Activated CD4-positive, alpha-beta T cell treated with anti-CD3 and anti-CD28 coated beads, Interleukin-2, Interleukin-6, amounts not matched to agents 100 ng/mL and 50 ng/mL, durations not matched to agents 16 hours and 8 hours (primary cell): ENCODE measurements around the gene VIPR1.

Experiments used
- DNase-seq: peaks from one replicate; pipeline ENCODE4 v3.0.0-alpha.2; 2020

Gene VIPR1

DNA sequence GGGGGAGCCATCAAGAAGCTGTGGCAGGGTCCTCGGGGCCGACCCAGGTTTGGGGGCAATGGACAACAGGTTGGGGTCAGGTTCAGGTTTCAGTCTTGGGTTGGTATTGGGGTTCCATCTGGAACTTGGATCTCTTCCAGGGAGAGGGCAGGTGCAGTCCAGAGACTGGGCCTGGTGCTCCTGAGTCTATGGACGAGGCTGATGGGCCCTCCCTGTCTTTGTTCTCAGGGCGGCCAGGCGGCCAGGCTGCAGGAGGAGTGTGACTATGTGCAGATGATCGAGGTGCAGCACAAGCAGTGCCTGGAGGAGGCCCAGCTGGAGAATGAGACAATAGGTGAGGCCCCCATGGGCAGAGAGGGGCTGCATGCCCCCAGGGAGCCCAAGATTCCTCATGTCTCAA is 11.1 kb downstream of the VIPR1 start:
- no peak for DNase-seq

DNA sequence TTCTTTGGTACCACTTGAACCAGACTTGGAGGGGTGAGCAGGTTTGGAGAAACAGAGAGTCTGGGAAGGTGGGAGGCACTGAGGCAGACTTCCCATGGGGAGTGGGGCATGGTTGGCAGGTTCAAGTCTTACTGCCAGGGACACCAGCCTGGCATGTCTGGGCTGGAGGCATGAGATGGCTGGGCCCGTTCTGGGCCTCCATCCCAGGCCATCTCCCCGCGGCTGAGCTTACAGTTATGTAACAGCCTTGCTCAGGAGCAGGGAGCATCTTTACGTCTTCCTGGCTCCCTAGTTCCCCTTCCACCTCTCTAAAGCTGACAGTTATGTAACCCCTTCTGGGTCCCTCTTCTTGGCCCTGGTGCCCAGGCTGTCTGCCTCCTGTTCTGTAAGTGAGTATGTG is 12.4 kb downstream of the VIPR1 start:
- DNase-seq = no peak

DNA sequence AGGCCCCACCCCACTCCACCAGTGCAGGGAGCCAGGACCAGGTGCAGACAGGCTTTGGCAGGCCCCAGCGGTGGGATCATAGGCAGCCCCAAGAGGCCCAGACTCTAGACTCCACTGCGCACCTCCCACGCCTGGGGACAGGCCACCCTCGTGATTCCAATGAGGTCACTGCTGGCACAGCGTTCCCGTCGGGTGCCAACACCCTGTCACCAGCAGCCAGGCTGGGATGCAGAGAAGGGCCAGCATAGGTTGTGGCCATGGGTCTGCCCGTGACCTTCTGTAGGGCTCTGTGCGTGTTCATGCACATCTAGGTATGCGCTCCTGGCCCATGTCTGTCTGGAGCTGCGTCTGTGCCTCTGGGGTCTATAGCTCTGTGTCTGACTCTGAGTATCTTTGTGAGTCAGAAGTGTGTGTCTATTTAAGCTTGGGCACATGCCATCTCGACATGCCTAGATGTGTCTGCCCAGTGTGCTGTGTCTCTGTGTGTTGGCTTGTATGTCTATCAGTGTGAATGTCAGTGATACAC is 13.0 kb downstream of the VIPR1 start:
- no peak for DNase-seq

DNA sequence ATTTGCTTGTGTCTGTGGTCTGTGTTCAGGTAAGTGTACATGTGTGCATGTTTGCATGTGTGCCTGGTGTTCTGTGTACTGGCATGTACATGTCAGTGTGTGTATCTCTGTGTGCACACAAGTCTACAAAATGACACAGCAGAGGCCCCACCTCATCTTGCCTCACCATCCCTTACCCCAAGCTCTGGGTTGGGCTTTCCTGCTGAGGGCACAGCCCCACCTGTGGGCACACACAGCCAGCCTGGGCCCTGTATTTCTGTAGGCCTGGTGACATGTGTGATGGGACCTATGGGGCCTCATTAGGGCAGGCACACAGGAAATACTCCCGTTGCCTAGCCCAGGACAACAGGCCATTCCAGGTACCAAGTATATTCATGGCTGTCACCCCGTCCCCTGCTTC is 13.5 kb downstream of the VIPR1 start:
- DNase-seq = no peak

DNA sequence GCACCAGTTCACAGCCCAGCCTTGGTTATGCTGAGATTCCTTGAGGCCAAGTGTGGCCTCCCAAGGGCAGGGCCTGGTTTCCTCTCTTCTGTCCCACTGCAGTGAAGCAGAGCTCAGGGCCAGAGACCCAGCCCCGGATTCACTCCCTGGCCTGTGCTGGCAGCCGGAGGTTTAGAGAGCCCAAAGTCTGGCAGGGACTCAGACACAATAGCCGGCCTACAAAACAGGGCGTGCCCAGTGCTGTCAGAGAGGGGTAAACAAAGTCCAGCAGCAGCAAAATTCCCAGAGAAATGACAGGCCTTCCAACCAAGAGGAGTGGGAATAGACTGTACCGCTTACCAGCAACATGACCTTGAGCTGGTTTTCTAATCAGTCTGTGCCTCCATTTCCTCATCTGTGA is 14.0 kb downstream of the VIPR1 start:
- DNase-seq = no peak

DNA sequence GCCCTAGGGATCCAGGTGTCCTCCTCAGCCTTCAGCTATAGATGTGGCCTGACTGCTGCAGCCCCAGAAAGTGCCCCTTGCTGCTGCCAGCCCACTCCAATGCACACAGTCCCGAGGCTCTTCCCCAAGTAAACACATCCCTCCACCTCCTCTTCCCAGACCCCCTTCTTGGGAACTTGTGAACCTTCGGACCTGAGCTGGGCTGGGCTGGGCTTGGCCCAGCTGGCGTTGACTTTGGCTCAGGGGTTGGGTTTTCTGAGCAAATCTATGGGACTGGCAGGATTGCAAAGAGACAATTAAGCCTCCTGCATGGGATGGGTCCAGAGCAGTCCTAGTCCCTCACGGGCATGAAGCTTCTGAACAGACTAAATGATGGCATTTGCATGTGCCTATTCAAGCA is 14.7 kb downstream of the VIPR1 start:
- DNase-seq = no peak

DNA sequence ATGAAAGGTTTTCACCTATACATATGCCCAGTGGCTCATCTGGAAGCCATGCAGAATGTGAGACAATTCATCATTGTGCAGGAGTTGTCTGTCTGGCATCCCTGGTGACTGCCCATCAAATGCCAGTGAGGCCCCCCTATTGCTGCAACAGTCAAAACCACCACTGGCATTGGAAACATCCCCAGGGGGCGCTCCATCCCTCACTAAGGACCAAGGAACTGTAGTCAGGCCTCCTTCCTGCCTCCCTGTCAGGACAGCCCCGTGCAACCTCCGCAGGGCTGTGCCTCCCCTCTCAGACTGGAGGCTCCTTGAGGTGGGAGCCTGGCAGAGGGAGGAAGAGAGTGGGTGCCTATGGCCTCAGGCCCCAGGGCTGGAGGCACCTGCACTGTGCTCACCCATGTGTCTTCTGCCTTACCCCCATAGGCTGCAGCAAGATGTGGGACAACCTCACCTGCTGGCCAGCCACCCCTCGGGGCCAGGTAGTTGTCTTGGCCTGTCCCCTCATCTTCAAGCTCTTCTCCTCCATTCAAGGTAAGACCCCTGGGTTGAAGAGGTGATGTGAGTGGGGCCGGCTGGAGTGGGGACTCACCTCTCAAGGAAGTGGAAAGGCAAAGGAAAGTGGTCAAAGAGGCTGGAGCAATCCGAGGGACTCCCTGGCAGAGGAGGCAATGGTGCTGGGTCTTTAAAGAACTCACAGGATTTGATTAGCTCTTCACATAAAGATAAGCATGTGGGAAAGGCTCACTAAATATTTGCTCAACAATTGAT is 16.5 kb downstream of the VIPR1 start:
- DNase-seq = no peak

DNA sequence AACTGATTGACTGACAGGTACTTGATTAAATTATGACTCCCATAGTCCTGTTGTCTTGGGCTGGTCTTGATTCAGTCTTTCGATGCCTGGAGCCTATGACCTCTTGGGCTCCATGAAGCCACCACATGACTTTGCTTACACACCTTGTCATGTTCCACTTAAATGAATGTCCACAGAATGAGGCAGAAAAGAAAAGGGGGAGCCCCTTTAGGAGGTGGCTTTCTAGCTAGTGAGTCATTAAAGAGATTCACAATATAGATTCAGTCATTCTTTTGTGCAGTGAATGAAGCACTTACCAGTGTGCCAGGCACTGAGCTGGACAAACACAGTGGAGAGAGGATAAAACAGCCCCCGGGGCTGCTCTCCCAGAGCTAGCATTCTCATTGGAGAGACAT is 17.1 kb downstream of the VIPR1 start:
- no peak for DNase-seq

DNA sequence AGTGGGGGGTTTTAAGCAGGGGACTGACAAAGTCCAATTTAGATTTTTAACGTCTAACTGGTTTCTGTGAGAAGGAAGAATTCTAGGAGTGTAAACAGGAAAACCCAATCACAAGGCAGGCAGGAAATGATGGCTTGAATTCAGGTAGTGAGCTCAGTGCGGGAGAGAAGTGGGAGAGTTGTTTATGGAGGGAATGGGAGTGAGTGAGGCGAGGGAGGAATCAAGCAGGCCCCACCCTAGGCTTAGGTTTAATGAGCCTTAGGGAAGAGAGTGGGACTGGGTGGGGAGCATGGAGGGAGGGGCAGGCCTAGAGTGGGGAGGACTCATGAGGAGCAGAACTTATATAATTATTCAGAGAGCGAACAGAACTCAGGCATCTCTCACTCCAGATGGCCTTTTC is 17.9 kb downstream of the VIPR1 start:
- DNase-seq = no peak

DNA sequence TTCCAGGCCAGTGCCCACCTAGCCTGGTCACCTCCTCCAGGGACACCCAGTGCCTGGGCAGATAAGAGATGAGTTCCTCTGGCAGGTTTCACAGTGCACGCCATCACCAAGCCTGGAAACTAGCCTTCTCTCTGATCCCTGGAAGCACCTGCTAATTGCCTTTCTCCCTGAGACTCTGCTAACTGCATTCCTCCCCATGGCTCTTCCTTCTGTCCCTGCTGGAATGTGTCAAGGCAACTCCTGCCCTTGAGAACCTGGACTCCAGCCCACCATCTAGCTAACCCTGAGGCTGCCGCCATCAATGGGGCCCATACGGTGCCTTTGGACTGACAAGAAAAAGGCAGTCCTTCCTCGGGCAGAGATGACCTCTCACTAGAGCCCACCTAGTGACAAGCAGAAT is 18.5 kb downstream of the VIPR1 start:
- no peak for DNase-seq

DNA sequence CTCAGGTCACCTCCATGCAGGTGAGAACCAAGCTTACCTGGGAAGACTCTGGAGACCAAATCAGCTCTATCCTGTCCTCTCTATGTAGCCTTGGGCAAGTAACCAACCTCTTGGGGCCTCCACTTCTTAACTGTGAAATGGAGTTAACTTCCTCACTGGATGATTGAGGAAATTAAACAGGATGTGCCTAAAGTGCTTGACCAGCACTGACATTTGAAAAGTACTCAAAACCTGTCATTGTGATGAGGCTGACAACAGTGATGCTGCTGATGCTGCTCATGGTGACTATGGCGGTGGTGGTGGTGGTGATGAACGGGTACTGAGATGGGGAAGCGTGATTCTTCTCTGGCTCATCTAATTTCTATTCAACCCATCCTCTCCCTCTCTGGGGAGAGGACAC is 22.3 kb downstream of the VIPR1 start:
- DNase-seq = no peak

DNA sequence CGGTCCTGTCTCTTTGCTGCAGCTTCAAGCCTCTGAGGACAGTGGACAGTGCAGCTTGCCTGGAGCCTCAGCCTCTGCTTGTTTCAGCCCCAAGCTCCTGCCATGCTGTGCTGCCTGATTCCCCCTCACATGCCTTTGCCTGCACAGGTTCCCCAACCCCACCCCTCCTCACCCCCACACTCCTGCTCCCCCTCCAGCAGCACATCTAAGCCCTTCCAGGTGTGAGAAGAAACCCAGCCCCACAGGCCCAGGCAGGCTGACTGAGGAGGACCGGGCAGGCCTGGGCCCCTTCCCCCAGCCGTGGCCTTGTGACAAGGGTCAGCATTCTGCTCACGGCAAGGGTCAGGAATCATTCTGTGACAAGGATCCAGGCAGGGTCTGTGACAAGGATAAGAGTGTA is 22.8 kb downstream of the VIPR1 start:
- no peak for DNase-seq

DNA sequence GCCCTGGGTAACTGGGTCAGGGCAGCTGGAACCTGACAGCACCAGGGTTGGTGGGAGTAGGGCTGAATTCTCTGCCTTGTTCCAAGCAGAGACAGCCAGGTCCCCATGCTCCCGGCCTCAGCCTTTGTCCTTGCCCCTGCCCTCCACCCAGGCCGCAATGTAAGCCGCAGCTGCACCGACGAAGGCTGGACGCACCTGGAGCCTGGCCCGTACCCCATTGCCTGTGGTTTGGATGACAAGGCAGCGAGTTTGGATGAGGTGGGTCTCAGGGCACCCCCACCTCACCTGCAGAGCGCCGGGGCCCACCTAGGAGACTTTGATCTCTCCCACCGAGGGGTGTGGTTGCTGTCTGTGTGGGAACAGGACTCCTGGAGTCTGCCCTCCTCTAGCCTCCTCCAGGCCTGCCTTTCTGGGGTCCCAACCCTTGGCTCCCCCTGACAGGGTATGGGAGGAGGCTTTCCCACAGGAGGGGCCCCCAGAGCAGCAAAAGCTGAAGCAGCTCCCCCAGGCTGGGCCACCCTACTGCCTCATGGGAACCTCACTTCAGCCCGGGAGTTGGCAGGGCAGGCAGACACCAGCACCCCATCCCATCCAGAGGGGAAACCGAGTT is 23.4 kb downstream of the VIPR1 start:
- no peak for DNase-seq

DNA sequence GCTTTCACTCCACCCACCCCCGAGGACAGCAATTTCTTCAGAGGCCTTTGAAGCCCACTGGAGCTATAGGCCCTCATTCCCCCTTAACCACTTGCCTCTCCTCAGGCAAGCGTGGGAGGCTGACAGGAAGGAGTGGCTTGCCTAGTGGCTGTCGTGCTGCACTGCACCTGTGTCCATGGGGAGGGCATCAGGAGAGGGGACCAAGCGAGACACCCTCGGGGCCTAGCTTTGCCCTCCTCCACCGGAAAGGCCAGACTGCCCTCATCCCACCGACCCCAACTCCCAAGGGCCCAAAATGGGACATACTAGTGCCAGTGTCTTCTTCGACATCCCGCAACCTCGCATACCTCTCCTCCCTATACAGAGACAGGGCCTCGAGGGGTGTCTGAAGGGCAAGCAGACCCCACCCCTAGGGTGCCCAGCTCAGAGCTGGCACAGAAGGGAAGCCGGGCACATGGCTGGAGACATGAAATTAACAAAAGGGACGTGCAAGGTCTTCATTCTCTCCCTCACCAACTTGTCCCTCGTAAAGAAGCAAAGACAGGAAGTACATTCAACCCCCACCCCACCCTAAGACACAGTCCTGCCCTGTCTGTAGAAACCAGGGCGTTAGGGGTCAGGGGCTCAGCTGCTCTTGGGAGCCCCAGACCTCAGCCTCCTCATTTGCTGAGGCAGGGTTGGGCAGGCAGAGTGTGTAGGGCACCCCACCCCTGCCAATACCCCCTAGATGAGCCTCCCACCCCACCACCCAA is 24.3 kb downstream of the VIPR1 start:
- peak; percentile 8 for DNase-seq

DNA sequence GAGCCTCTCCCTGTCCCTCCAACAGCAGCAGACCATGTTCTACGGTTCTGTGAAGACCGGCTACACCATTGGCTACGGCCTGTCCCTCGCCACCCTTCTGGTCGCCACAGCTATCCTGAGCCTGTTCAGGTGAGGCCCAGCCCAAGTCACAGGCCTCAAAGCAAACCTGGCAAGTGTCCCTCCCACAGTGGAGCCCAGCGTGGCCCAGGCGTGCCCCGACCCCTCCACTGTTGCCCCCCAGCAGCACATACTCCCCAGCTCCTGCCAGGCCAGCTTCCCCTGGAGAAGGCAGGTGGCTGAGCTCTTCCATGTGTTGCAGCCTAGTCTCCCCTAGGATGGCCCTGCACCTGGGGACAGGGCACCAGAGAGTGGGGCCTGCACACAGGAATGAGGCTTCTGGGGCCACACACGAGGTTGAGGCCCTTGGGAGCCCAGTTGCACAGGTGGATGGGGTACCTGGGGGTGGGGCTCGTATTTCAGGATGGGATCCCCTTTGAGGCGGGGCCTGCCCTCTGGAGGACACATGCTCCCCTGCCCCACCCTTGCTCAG is 25.0 kb downstream of the VIPR1 start:
- DNase-seq = no peak

DNA sequence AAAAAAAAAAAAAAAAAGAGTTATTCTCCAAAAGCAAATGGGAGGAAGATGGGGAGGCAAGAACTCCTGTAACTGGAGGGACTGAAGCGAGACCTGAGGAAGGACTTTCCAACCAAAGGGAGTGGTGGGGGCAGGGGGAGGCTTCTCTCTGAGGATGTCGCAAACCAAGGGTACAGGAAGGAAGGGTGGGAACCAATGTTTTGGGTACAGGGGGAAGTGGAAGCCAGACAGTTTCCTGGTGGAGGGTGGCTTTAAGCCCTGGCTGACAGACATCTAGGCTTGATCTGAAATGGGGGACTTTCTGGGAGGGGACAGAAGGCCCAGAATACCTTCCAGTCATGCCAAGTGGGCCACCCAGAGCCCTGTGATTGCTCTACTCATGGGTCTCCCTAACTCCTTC is 27.0 kb downstream of the VIPR1 start:
- no peak for DNase-seq

DNA sequence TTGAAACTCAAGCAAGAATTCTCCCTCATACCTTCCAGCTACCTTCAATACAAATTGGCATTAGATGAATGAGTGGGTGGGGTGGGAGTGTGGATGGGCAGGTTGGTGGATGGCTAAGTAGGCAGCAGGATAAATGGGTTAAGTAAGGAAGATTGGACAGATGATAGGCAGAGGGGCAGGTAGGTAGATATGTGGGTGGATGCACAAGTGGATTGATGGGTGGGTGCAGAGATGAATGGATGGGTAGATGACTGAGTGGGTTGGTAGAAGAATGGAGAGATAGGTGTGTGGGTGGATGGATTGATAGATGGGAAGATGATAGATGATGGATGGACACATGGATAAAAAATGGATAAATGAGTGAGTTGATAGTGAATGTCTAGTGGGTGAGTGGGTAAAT is 27.6 kb downstream of the VIPR1 start:
- DNase-seq = no peak

DNA sequence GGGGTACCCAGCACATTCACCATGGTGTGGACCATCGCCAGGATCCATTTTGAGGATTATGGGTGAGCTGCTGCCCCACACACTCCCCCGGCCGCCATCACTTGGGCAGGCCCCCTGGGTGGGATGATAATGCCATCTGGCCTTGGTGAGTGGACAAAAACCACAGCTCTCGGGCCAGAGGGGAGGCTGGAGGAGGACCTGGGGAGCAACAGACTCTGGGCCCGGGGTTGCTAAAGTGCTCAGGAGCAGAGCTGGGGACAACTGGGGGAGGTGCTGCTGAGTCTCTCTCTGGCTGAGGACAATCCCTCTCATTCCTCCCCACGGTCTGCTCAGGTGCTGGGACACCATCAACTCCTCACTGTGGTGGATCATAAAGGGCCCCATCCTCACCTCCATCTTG is 29.0 kb downstream of the VIPR1 start:
- no peak for DNase-seq

DNA sequence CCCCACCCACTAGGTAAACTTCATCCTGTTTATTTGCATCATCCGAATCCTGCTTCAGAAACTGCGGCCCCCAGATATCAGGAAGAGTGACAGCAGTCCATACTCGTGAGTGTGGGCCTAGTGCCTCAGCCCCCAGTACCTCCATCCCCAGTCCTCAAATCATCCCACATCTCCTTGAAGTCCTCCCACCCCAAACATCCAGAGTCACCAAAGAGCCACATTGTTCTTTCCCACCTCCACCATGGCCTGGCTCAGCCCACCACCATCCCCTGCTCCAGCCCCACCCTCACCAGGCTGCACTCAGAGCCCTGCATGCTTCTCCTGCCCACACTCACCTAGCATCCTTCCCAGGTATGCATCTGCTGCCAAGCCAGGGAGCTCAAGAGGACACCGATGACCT is 29.8 kb downstream of the VIPR1 start:
- DNase-seq = no peak

DNA sequence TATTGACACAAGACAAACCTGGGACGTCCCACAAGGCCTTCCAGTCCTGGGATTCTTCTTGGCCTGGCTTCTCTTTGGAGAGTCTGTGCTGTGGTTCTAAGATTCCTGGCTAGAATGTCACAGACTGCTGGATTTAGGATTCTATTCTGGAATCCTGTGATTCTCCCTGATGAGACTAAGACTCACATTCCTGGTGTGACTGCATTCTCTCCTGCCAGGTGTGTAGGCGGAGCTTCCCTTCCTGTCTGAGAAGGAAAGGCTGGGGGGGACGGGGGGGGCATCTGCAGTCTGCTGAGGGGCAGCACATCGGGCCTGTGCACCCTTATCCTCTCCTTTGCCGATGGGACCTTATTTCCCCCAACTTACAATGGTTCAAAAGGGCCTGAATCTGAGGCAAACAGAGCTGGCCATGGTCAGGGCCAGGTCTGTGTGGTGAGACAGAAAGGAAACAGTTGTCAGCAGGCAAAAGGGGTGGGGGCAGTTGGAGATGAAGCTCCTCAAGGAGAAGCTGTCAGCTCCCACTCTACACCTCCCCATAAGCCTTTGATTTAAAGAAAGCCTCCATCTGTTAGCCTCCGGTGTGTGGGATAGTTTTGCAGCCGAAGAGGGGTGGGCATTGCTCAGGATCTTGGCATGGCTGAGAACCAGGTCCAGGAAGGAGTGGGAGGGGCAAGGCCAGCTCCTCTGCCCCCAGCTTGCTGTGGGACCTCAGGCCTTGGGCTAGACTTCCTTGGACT is 30.9 kb downstream of the VIPR1 start:
- DNase-seq = no peak

DNA sequence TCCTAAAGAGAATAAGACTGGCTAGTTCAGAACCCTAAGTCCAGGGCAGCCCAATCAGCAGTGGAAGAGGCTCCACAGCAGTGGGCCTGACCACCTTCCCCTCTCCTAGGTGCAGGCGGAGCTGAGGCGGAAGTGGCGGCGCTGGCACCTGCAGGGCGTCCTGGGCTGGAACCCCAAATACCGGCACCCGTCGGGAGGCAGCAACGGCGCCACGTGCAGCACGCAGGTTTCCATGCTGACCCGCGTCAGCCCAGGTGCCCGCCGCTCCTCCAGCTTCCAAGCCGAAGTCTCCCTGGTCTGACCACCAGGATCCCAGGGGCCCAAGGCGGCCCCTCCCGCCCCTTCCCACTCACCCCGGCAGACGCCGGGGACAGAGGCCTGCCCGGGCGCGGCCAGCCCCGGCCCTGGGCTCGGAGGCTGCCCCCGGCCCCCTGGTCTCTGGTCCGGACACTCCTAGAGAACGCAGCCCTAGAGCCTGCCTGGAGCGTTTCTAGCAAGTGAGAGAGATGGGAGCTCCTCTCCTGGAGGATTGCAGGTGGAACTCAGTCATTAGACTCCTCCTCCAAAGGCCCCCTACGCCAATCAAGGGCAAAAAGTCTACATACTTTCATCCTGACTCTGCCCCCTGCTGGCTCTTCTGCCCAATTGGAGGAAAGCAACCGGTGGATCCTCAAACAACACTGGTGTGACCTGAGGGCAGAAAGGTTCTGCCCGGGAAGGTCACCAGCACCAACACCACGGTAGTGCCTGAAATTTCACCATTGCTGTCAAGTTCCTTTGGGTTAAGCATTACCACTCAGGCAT is 33.7 kb downstream of the VIPR1 start:
- peak; percentile 39 for DNase-seq

DNA sequence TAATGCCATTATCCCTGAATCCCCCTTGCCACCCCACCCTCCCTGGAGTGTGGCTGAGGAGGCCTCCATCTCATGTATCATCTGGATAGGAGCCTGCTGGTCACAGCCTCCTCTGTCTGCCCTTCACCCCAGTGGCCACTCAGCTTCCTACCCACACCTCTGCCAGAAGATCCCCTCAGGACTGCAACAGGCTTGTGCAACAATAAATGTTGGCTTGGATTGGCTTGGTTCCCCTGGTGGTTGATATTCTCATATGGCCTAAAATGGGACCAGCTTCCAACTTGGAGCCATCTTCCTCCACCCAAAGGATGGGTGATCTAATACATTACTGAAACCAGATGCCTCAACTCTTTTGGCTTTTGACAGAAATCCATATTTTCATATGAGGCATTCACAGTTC is 34.9 kb downstream of the VIPR1 start:
- no peak for DNase-seq
